Measurements from ENCODE around the gene ZNF566.

GRCh38 chr19:36528194-36528920, 39.0 kb upstream of the ZNF566 start, which contains the start of gene ZNF260:
- TF ChIP-seq POLR2AphosphoS5 (IDR thresholded peaks at IDR 0.05; ENCODE audit: insufficient read depth, low read depth, low read length): peak; percentile 77
- TF ChIP-seq POLR2A (IDR thresholded peaks at IDR 0.05; ENCODE audit: low read depth, low read length): peak; percentile 86
- TF ChIP-seq MAX (IDR thresholded peaks at IDR 0.05; ENCODE audit: insufficient read depth, insufficient read length): no peak
- no peak for TF ChIP-seq CTCF (IDR thresholded peaks at IDR 0.05; ENCODE audit: extremely low read depth in 1 of 2, insufficient read depth in 1 of 2, low read depth in 1 of 2, low read length in 2 of 2)
- TF ChIP-seq EZH2 (IDR thresholded peaks at IDR 0.05; ENCODE audit: borderline replicate concordance, low read depth, low read length, severe bottlenecking): no peak
- TF ChIP-seq JUN (IDR thresholded peaks at IDR 0.05; ENCODE audit: borderline replicate concordance, insufficient read depth, insufficient read length, low read depth): no peak
- TF ChIP-seq FOS (IDR thresholded peaks at IDR 0.05; ENCODE audit: borderline replicate concordance, insufficient read depth, low read length): no peak
- no peak for TF ChIP-seq MYC (IDR thresholded peaks at IDR 0.05; ENCODE audit: low read depth, low read length)
- no peak for TF ChIP-seq GATA2 (IDR thresholded peaks at IDR 0.05; ENCODE audit: insufficient read depth, insufficient read length, low read depth, low read length)
